GM12878 (cell line): ENCODE data around the gene SPACDR. TPM values are rescaled to one million over a fixed set of nuclear protein-coding genes. Genes with fewer than 3 reads are reported as not detected.
A peak's percentile ranks its signal among the peaks of the same experiment; 100 is the strongest.

ENCODE experiments used
- ATAC-seq: fragments of 200-7000 bp; cut with Tn5 transposase; 3 replicates; pipeline ENCODE4 v1.9.1; 2020; ENCODE audit warnings: mild to moderate bottlenecking, moderate library complexity
- BruUV-seq: library from RNA; stranded (reverse); fragments of 400-500 nt; replicated peaks from 2 replicates; lab custom pipeline; 2021; lab: Mats Ljungman, UMichigan
- CTCF ChIA-PET: fragments of 300-600 bp; sonication (Branson Sonifier 250); formaldehyde crosslinking; extraction: SDS; loops from one replicate; lab custom pipeline; 2021; ENCODE audit warnings: inconsistent platforms; lab: Yijun Ruan, JAX
- POLR2A ChIA-PET: fragments of 350-600 bp; formaldehyde crosslinking; extraction: SDS; loops from one replicate; lab custom pipeline; 2021; ENCODE audit warnings: inconsistent platforms; lab: Charles Lee
- RAD21 ChIA-PET: fragments of 300-600 bp; sonication (Branson Sonifier 250); formaldehyde crosslinking; loops from one replicate; lab custom pipeline; 2023; ENCODE audit warnings: antibody characterized with exemption; ENCODE audit not compliant: unreplicated experiment; lab: Charles Lee
- SMC1A ChIA-PET: fragments of 300-600 bp; sonication (Branson Sonifier 250); formaldehyde crosslinking; loops from one replicate; lab custom pipeline; 2023; ENCODE audit not compliant: unreplicated experiment, uncharacterized antibody; lab: Charles Lee
- DNase-seq: peaks from one replicate; pipeline ENCODE4 v3.0.0-alpha.2; 2011; ENCODE audit warnings: low read depth, low spot score
- FAIRE-seq: peaks from 3 replicates; lab custom pipeline; 2011; peaks lifted over from hg19 to GRCh38; lab: Jason Lieb, UNC
- H2AFZ ChIP-seq: 2 replicates; pipeline ENCODE4 v1.6.0; 2011; ENCODE audit warnings: low read depth, low read length, control low read depth; ENCODE audit not compliant: control insufficient read depth
- H3K27ac ChIP-seq: 2 replicates; pipeline ENCODE4 v1.5.1; 2011; ENCODE audit warnings: control low read depth; ENCODE audit not compliant: control insufficient read depth, insufficient read depth
- H3K27me3 ChIP-seq, 2 experiments: replicated peaks in 1 of 2; 2 replicates each; pipeline versions ENCODE4 v1.6.0 to v1.6.1; 2011; ENCODE audit warnings: low read length in 1 of 2; ENCODE audit not compliant: control insufficient read depth in 2 of 2, insufficient read depth in 2 of 2
- H3K36me3 ChIP-seq, 2 experiments: 2 replicates each; pipeline ENCODE4 v1.5.1; 2011; ENCODE audit warnings: low read length in 1 of 2; ENCODE audit not compliant: control insufficient read depth in 2 of 2, insufficient read depth in 2 of 2
- H3K4me1 ChIP-seq: 2 replicates; pipeline ENCODE4 v1.6.1; 2011; ENCODE audit warnings: mild to moderate bottlenecking, low read length, moderate library complexity, mixed read lengths; ENCODE audit not compliant: control insufficient read depth, insufficient read depth
- H3K4me2 ChIP-seq: 2 replicates; pipeline ENCODE4 v1.6.0; 2011; ENCODE audit warnings: control low read depth; ENCODE audit not compliant: control insufficient read depth, insufficient read depth
- H3K4me3 ChIP-seq: fragments of 200-600 bp; sonication (generic); 2 replicates; pipeline ENCODE4 v1.5.1; 2016
- H3K79me2 ChIP-seq: 2 replicates; pipeline ENCODE4 v1.6.0; 2011; ENCODE audit warnings: low read length; ENCODE audit not compliant: control insufficient read depth, insufficient read depth
- H3K9ac ChIP-seq: 2 replicates; pipeline ENCODE4 v1.8.0; 2011; ENCODE audit warnings: low read length, control low read depth, mixed read lengths; ENCODE audit not compliant: control insufficient read depth, insufficient read depth
- H3K9me3 ChIP-seq: replicated peaks from 3 replicates; pipeline ENCODE4 v1.5.1; 2011; ENCODE audit warnings: mild to moderate bottlenecking, low read length; ENCODE audit not compliant: control insufficient read depth, insufficient read depth
- H4K20me1 ChIP-seq: 2 replicates; pipeline ENCODE4 v1.6.0; 2011; ENCODE audit not compliant: control insufficient read depth, insufficient read depth
- BMI1 ChIP-seq: fragments of 450-650 bp; IDR thresholded peaks from 2 replicates; pipeline ENCODE4 v1.6.1; 2016; ENCODE audit warnings: mild to moderate bottlenecking, moderate library complexity, borderline replicate concordance
- CHD1 ChIP-seq: IDR thresholded peaks from 2 replicates; pipeline ENCODE4 v1.6.1; 2012; ENCODE audit warnings: low read depth, low read length, improper control_type of control experiment
- SPI1 ChIP-seq: IDR thresholded peaks from 2 replicates; pipeline ENCODE4 v1.6.1; 2011; ENCODE audit warnings: low read depth, mild to moderate bottlenecking, low read length, moderate library complexity, borderline replicate concordance; ENCODE audit not compliant: insufficient read depth
- SRF ChIP-seq, 2 experiments: IDR thresholded peaks; 2 replicates each; pipeline ENCODE4 v1.6.1; 2011; ENCODE audit warnings: low read depth in 2 of 2, low read length in 2 of 2, mild to moderate bottlenecking in 1 of 2, moderate library complexity in 1 of 2
- WGBS: methylation state at CpG from one replicate; pipeline ENCODE4 v1.1.6; 2016; ENCODE audit warnings: low lambda C conversion rate; ENCODE audit not compliant: insufficient replicate concordance, insufficient coverage; ENCODE audit errors: missing lambda C conversion rate; 5-methylcytosine and 5-hydroxymethylcytosine counted together
- in situ Hi-C: fragments of 300-500 bp; cut with MboI; formaldehyde crosslinking; loops from 9 replicates; pipeline ENCODE4 v1.14.3; 2018; ENCODE audit warnings: mixed read lengths
- intact Hi-C: fragments of 100-400 bp; cut with micrococcal nuclease; formaldehyde crosslinking; loops from one replicate; pipeline ENCODE4 v1.14.2; 2022; ENCODE audit not compliant: unreplicated experiment
- polyA plus RNA-seq, 11 experiments: library from polyadenylated mRNA; depleted of rRNA in 4 of 11; unstranded in 6 of 11; stranded (reverse) in 5 of 11; fragments of >200 nt; fragmentation: Nextera tagmentation in 4 of 11; fragmentation: Illumina TruSeq in 1 of 11; extraction: Ambion mirVana in 4 of 11; extraction: Trizol in 1 of 11; gene quantifications; 1 replicate in 1 of 11; 2 replicates in 10 of 11; pipeline versions ENCODE4 v1.2.1 to v1.2.3, GENCODE V29; 2011 to 2016; ENCODE audit warnings: inconsistent platforms in 2 of 11, missing spikeins in 2 of 11, low read depth in 1 of 11
- total RNA-seq, 4 experiments: library from RNA; depleted of rRNA in 3 of 4; stranded (reverse); fragments of >200 nt in 3 of 4; fragmentation: Illumina TruSeq in 1 of 4; extraction: Trizol in 1 of 4; gene quantifications; 2 replicates each; pipeline versions ENCODE4 v1.2.1 to v1.2.3, GENCODE V29; 2013 to 2021
- TF ChIP-seq, protein P1 (sequence below): IDR thresholded peaks from 2 replicates; pipeline ENCODE4 v1.6.1; 2012; ENCODE audit warnings: mild to moderate bottlenecking, low read depth, low read length
- TF ChIP-seq, protein P2 (sequence below): fragments of 450-650 bp; IDR thresholded peaks from 2 replicates; pipeline ENCODE4 v1.6.1; 2016; ENCODE audit warnings: mild to moderate bottlenecking

Gene SPACDR
- total and polyA plus RNA-seq, 10 of the 15 experiments (the other 5 are each of a cell fraction or from before 2014, with no cell fraction given), result 0.18 to 1.5 (median 0.63) TPM

DNA sequence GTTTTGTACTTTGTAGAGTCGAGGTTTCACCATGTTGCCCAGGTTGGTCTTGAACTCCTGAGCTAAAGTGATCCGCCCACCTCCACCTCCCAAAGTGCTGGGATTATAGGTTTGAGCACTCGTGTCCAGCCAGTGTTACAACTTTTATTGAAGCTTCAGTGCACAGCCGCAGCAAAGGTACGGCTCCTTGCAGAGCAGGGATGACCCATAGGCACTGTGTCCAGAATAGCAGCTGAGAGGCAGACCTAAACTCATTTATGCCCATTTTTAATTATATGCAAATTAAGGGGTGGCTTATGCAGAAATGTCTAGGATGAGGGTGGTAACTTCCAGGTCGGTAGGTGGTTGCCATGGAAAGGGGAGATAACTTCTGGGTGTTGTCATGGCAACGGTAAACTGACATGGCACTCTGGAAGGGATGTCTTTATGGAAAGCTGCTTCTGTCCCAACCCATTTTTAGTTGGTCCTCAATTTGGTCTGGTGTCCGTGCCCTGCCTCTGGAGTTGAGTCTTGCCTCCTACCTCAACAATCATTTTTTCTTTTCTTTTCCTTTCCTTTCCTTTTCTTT, 42.4 kb upstream of the SPACDR start:
- H3K79me2 ChIP-seq, result no peaks in the 10 kb centered on the region
- TF ChIP-seq BMI1 (peak; percentile 79), CHD1 (no peak)
- H3K9me3 ChIP-seq, result no peaks in the 10 kb centered on the region
- no peak overlapping the region for H3K9ac ChIP-seq
- DNase-seq (no peak), ATAC-seq (no peak), FAIRE-seq (no peak)
- H3K36me3 ChIP-seq, result no peaks in the 10 kb centered on the region
- in situ Hi-C loops, result no loop called here
- WGBS, result 64% methylated on average over 8 of the region's 8 CpGs
- no peaks in the 10 kb centered on the region; the same call in 1 of the 2 replicates for H3K4me1 ChIP-seq
- no peak overlapping the region for H3K4me3 ChIP-seq
- intact Hi-C loops, result no loop called here
- no peak overlapping the region for H3K4me2 ChIP-seq
- no peaks in the 10 kb centered on the region for H3K27me3 ChIP-seq
- SMC1A ChIA-PET, result interaction anchor here (0.6 to 1.3 kb wide), 4 partner anchors 10 to 54 kb away, joined by 3 read pairs; no protein-coding TSS in a partner anchor
- no TSS peak for BruUV-seq
- RAD21 ChIA-PET, result interaction anchor here (0.7 to 1.4 kb wide), 2 partner anchors 53 to 494 kb away, joined by 3 to 6 read pairs; no protein-coding TSS in a partner anchor
- POLR2A ChIA-PET, result interaction anchor here (0.7 to 1.6 kb wide), 3 partner anchors 9 to 786 kb away, joined by 3 to 5 read pairs (median 3); partner anchors contain the start of gene AGFG2
- H3K27ac ChIP-seq, result no peak overlapping the region
- CTCF ChIA-PET, result interaction anchor here (0.6 to 1.5 kb wide), 4 partner anchors 11 to 593 kb away, joined by 3 to 5 read pairs (median 4); no protein-coding TSS in a partner anchor
- no peaks in the 10 kb centered on the region for H4K20me1 ChIP-seq
- H2AFZ ChIP-seq, result no peak overlapping the region

DNA sequence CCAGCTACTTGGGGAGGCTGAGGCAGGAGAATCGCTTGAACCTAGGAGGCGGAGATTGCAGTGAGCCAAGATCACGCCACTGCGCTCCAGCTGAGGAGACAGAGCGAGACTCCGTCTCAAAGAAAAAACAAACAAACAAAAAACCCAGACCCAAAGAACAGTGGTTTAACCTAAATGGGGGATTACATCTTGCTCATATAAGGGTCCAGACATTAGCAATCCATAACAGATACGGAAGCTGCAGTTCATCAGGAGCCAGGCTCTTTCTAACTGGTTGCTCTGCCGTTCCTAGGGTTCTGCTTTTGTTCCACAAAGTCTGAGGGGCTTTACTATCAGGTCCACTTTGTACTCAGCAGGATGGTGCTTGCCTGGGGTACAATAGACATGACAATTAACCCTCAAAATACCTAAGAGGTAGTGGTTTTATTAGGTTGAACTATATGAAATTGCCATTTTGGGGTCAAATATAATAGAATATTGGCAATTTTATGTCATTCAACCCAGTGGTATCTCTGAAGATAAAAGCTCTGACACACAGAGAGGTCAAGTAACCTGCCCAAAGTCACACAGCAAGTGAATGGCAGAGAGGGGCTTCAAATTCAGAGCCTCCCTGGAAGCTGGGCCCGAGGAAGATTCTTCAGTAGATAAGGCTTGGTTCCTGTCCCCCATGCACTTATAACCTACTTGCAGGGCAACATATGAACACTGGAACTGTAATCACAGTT, 41.0 kb upstream of the SPACDR start:
- DNase-seq (no peak), FAIRE-seq (no peak), ATAC-seq (no peak)
- ChIA-PET CTCF (interaction anchor here (0.9 to 1.5 kb wide), 3 partner anchors 11 to 22 kb away, joined by 3 to 4 read pairs (median 4); no protein-coding TSS in a partner anchor), RAD21 (interaction anchor here (1.1 to 1.4 kb wide), 2 partner anchors 29 to 55 kb away, joined by 3 to 6 read pairs; no protein-coding TSS in a partner anchor), POLR2A (interaction anchor here (0.6 to 1.3 kb wide), 2 partner anchors 34 to 185 kb away, joined by 3 to 5 read pairs; partner anchors contain the start of gene AGFG2), SMC1A (interaction anchor here (1.1 kb wide), 2 partner anchors 10 to 15 kb away, joined by 3 read pairs; no protein-coding TSS in a partner anchor)
- Histone ChIP-seq H4K20me1 (no peaks in the 10 kb centered on the region), H3K79me2 (no peaks in the 10 kb centered on the region), H3K27me3 (no peaks in the 10 kb centered on the region), H2AFZ (no peak overlapping the region), H3K9ac (no peak overlapping the region), H3K4me3 (no peak overlapping the region), H3K4me2 (no peak overlapping the region), H3K9me3 (no peaks in the 10 kb centered on the region), H3K4me1 (no peaks in the 10 kb centered on the region; the same call in 1 of the 2 replicates), H3K27ac (no peak overlapping the region), H3K36me3 (no peaks in the 10 kb centered on the region)
- 83% methylated on average over 9 of the region's 9 CpGs for WGBS
- intact Hi-C loops, result no loop called here
- BruUV-seq, result no TSS peak
- in situ Hi-C loops, result no loop called here
- TF ChIP-seq, protein P1, sequence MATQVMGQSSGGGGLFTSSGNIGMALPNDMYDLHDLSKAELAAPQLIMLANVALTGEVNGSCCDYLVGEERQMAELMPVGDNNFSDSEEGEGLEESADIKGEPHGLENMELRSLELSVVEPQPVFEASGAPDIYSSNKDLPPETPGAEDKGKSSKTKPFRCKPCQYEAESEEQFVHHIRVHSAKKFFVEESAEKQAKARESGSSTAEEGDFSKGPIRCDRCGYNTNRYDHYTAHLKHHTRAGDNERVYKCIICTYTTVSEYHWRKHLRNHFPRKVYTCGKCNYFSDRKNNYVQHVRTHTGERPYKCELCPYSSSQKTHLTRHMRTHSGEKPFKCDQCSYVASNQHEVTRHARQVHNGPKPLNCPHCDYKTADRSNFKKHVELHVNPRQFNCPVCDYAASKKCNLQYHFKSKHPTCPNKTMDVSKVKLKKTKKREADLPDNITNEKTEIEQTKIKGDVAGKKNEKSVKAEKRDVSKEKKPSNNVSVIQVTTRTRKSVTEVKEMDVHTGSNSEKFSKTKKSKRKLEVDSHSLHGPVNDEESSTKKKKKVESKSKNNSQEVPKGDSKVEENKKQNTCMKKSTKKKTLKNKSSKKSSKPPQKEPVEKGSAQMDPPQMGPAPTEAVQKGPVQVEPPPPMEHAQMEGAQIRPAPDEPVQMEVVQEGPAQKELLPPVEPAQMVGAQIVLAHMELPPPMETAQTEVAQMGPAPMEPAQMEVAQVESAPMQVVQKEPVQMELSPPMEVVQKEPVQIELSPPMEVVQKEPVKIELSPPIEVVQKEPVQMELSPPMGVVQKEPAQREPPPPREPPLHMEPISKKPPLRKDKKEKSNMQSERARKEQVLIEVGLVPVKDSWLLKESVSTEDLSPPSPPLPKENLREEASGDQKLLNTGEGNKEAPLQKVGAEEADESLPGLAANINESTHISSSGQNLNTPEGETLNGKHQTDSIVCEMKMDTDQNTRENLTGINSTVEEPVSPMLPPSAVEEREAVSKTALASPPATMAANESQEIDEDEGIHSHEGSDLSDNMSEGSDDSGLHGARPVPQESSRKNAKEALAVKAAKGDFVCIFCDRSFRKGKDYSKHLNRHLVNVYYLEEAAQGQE, result no peak
- 0 out of 4 replicates have a peak, but pooled peaks of 1 of the 2 experiments have one; percentile 24 for TF ChIP-seq SRF (IDR thresholded peaks at IDR 0.05; ENCODE audit: low read depth in 2 of 2, low read length in 2 of 2)
- TF ChIP-seq, protein P2, sequence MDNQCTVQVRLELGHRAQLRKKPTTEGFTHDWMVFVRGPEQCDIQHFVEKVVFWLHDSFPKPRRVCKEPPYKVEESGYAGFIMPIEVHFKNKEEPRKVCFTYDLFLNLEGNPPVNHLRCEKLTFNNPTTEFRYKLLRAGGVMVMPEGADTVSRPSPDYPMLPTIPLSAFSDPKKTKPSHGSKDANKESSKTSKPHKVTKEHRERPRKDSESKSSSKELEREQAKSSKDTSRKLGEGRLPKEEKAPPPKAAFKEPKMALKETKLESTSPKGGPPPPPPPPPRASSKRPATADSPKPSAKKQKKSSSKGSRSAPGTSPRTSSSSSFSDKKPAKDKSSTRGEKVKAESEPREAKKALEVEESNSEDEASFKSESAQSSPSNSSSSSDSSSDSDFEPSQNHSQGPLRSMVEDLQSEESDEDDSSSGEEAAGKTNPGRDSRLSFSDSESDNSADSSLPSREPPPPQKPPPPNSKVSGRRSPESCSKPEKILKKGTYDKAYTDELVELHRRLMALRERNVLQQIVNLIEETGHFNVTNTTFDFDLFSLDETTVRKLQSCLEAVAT, result 0 out of 2 replicates have a peak, but pooled peaks have one; percentile 47
- TF ChIP-seq SPI1, result no peak
